NB4 (cell line): ENCODE measurements around the gene SLC4A7.

Experiments used
- DNase-seq: peaks from one replicate; pipeline ENCODE4 v3.0.0; 2010; ENCODE audit warnings: low read depth
- H3K4me3 ChIP-seq: one replicate; pipeline ENCODE4 v1.5.1; 2011; ENCODE audit warnings: mild to moderate bottlenecking, low read depth, low read length, moderate library complexity
- CTCF ChIP-seq: IDR thresholded peaks from one replicate; pipeline ENCODE4 v1.5.1; 2012; ENCODE audit warnings: low read depth, low read length
- MAX ChIP-seq: IDR thresholded peaks from 2 replicates; pipeline ENCODE4 v1.6.1; 2011; ENCODE audit warnings: low read depth, low read length
- MYC ChIP-seq: IDR thresholded peaks from 2 replicates; pipeline ENCODE4 v1.6.1; 2011; ENCODE audit warnings: low read depth, low read length
- POLR2A ChIP-seq: IDR thresholded peaks from 2 replicates; pipeline ENCODE4 v1.6.1; 2011; ENCODE audit warnings: mild to moderate bottlenecking; ENCODE audit not compliant: insufficient read length; ENCODE audit errors: extremely low read depth

Gene SLC4A7

DNA sequence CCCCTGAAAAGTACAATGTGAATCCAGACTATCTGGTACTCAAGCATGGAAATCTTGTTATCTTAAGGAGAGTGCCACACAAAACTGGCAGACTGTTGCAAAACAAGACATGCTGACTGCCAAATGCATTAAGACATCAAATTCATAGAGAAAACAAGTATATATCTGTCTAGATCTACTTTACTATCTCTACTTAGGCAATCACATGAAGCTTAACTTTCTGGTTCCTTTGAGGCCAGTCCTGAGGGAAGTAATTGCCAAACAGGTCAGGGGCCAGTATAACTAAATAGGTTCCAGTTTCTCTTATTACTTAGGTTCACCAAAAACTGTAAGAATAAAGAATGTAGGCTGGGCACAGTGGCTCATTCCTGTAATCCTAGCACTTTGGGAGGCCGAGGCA is 15.9 kb upstream of the SLC4A7 start:
- TF ChIP-seq CTCF, result no peak
- no peak for TF ChIP-seq POLR2A
- no peak for TF ChIP-seq MAX
- TF ChIP-seq MYC, result no peak
- DNase-seq, result peak; percentile 21
- no peak overlapping the region for H3K4me3 ChIP-seq

DNA sequence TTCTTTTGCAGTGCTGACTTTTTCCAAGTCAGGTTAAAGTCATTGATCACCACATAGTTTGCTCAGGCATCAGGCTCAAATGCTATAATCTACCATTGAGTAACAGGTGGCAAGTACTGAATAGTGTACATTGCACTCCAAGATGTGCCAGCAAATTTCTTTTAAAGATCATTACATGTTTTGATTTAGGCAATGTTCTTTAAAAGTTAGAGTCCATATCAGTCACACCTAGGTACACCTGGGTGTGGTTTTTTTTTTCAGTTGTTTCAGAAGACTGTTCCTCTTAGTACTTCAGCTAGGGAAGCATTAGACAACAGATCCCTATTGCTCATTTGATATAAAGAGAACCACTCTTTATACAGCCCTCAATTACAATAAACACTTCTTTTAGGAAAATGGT is 10.6 kb upstream of the SLC4A7 start:
- TF ChIP-seq CTCF (no peak), MAX (no peak), MYC (no peak), POLR2A (no peak)
- no peak overlapping the region for H3K4me3 ChIP-seq
- no peak for DNase-seq

DNA sequence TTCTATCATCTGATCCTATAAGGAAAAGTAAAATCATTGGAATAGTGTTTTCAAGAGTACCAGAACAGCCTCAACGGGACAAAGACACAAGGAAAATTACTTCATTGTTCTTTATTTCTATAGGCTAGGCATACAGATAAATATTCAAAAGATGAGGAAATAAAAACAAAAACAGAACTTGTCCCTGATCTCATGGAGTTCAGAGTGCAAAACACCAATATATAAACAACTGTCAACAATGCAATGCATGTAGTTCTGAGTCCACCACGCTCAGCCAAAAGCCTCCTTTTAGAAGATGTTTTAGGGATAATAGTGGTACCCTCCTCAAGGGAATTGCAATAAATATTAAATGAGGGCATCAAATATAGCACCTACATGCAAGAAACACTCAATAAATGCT is 4.6 kb upstream of the SLC4A7 start:
- TF ChIP-seq POLR2A (no peak), CTCF (no peak), MYC (no peak), MAX (no peak)
- DNase-seq, result no peak
- no peak overlapping the region for H3K4me3 ChIP-seq

DNA sequence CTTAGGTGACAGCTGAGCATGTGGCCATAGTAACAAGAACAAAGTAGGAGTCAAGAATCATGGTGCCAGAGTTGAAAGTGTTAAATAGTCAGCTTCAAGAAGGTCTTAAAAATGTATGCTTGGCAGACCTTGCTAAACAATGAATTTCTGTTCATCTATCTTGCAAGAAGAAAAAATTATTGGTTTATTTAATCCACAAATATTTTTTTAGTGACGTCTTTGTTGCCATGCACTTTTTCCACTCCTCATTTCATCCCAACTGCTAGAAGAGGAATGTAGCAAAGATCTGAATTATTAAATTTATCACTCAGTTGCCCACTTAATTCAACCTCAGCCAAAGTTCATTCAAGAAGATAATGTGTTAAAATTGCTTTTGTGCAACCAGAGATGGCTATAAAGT is 3.2 kb upstream of the SLC4A7 start:
- no peak overlapping the region for H3K4me3 ChIP-seq
- DNase-seq, result no peak
- no peak for TF ChIP-seq CTCF
- no peak for TF ChIP-seq POLR2A
- TF ChIP-seq MAX, result no peak
- TF ChIP-seq MYC, result no peak

DNA sequence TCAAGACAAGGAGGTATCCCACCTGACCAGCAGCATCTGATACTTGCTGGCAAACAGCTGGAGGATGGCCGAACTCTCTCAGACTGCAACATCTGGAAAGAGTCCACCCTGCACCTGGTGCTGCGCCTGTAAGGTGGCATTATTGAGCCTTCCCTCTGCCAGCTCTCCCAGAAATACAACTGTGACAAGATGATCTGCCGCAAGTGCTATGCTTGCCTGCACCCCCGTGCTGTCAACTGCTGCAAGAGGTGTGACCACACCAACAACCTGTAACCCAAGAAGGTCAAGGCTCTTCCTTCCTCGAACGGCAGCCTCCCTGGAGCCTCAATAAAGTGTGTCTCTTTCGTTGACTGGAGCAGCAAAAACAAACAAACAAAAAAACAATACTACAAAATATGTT is 2.2 kb upstream of the SLC4A7 start:
- TF ChIP-seq POLR2A (no peak), CTCF (no peak), MYC (no peak), MAX (no peak)
- H3K4me3 ChIP-seq, result no peak overlapping the region
- no peak for DNase-seq

GRCh38 chr3:27485866-27486265 is 1.7 kb upstream of the SLC4A7 start:
- H3K4me3 ChIP-seq, result no peak overlapping the region
- no peak for TF ChIP-seq POLR2A
- no peak for TF ChIP-seq CTCF
- no peak for TF ChIP-seq MAX
- no peak for TF ChIP-seq MYC
- no peak for DNase-seq
